Kidney (tissue), 2 donors: Measurements from ENCODE around the gene MLLT10. TPM values are rescaled to one million over a fixed set of nuclear protein-coding genes. Genes with fewer than 3 reads are reported as not detected.

ENCODE experiments used
- microRNA-seq: library from miRNA; unstranded; fragments of <30 nt; microRNA quantifications from one replicate; pipeline ENCODE4 v1.2.0, GENCODE V29; 2020
- polyA plus RNA-seq: library from polyadenylated mRNA; stranded (reverse); fragments of 350-450 nt; fragmentation: Illumina TruSeq; extraction: RNeasy Lipid Tissue Mini Kit (QIAGEN cat#74804); gene quantifications from one replicate; pipeline ENCODE4 v1.2.3, GENCODE V29; 2014; ENCODE audit warnings: low read depth, low replicate concordance; ENCODE audit not compliant: insufficient read depth
- total RNA-seq: library from RNA; stranded (reverse); fragmentation: NEBNext Ultra II Directional; extraction: Animal tissue kit (Norgen Biotek cat#: 25700); gene quantifications from one replicate; pipeline ENCODE4 v1.2.1, GENCODE V29; 2021
- donor health status: DM: yes; HTN: yes; CAD: no.

MLLT10 gene
- total and polyA plus RNA-seq, 2 donors from 2014 or later: 11.0 to 54.2 TPM

Small RNA genes within 50 kb of the gene (microRNA-seq; reads per million reads assigned to microRNA genes)
- gene MIR1915: not detected

Other genes with a start within 250 kb of the MLLT10 start
- 2.9 TPM for gene SKIDA1, start 8.6 kb upstream of the MLLT10 start, total RNA-seq
- gene SKIDA1, start 8.6 kb upstream of the MLLT10 start, polyA plus RNA-seq: 0.71 TPM